Neural crest cell (in vitro differentiated cells): ENCODE data around the gene LSAMP. TPM values are rescaled to one million over a fixed set of nuclear protein-coding genes. Genes with fewer than 3 reads are reported as not detected.

Source experiments
- DNase-seq: peaks from one replicate; pipeline ENCODE4 v3.0.0; 2021; ENCODE audit warnings: low read depth, mixed read lengths, low spot score
- H3K27ac Mint-ChIP-seq: one replicate; pipeline ENCODE4 v1.8.0; 2021; ENCODE audit warnings: mild to moderate bottlenecking, mixed read lengths; ENCODE audit not compliant: unreplicated experiment
- H3K27me3 Mint-ChIP-seq: 2 replicates; pipeline ENCODE4 v1.8.0; 2021; ENCODE audit warnings: low read depth, mild to moderate bottlenecking, mixed read lengths
- H3K36me3 Mint-ChIP-seq: 2 replicates; pipeline ENCODE4 v1.8.0; 2021; ENCODE audit warnings: low read depth, mild to moderate bottlenecking, mixed read lengths
- H3K4me1 Mint-ChIP-seq: 2 replicates; pipeline ENCODE4 v1.8.0; 2021; ENCODE audit warnings: mixed read lengths
- H3K4me3 Mint-ChIP-seq: one replicate; pipeline ENCODE4 v1.8.0; 2021; ENCODE audit warnings: mild to moderate bottlenecking, mixed read lengths
- H3K9me3 Mint-ChIP-seq: 2 replicates; pipeline ENCODE4 v1.8.0; 2021; ENCODE audit warnings: mixed read lengths
- CTCF ChIP-seq: fragments of 200-600 bp; sonication (generic); conservative IDR thresholded peaks from 2 replicates; pipeline ENCODE4 v1.5.0; 2021; ENCODE audit warnings: antibody characterized with exemption, mild to moderate bottlenecking
- total RNA-seq: library from RNA; stranded (reverse); gene quantifications from 2 replicates; pipeline ENCODE4 v1.2.1, GENCODE V29; 2021

LSAMP gene
- total RNA-seq, 1 donor from 2014 or later, result 36.7 TPM

GRCh38 chr3:116150655-116151167 is 294.6 kb downstream of the LSAMP start:
- no peak for TF ChIP-seq CTCF
- no peak overlapping the region for H3K27ac Mint-ChIP-seq
- peaks cover 22% of the 10 kb centered on the region for H3K4me1 Mint-ChIP-seq
- peaks cover 7% of the 10 kb centered on the region for H3K9me3 Mint-ChIP-seq
- no peaks in the 10 kb centered on the region for H3K27me3 Mint-ChIP-seq
- no peak overlapping the region for H3K4me3 Mint-ChIP-seq
- no peak for DNase-seq
- H3K36me3 Mint-ChIP-seq, result peaks cover 7% of the 10 kb centered on the region

- Mint-ChIP-seq H3K36me3 (peaks cover 9% of the 10 kb centered on the region), H3K9me3 (peaks cover 10% of the 10 kb centered on the region), H3K27ac (peak overlapping the region; percentile 75), H3K27me3 (no peaks in the 10 kb centered on the region), H3K4me3 (peak overlapping the region; percentile 4), H3K4me1 (peaks cover 22% of the 10 kb centered on the region)
- DNase-seq, result no peak
- no peak for TF ChIP-seq CTCF
Measured at GRCh38 chr3:116148881-116149851, 296.1 kb downstream of the LSAMP start.

- no peak overlapping the region for H3K4me3 Mint-ChIP-seq
- no peaks in the 10 kb centered on the region for H3K27me3 Mint-ChIP-seq
- H3K9me3 Mint-ChIP-seq, result peaks cover 10% of the 10 kb centered on the region
- H3K27ac Mint-ChIP-seq, result no peak overlapping the region
- DNase-seq, result no peak
- peaks cover 9% of the 10 kb centered on the region for H3K36me3 Mint-ChIP-seq
- peaks cover 32% of the 10 kb centered on the region for H3K4me1 Mint-ChIP-seq
- no peak for TF ChIP-seq CTCF
Measured at GRCh38 chr3:116145613-116146012, 299.7 kb downstream of the LSAMP start.

GRCh38 chr3:116141724-116142123 is 303.6 kb downstream of the LSAMP start:
- Mint-ChIP-seq H3K9me3 (peaks cover 10% of the 10 kb centered on the region), H3K4me1 (peaks cover 29% of the 10 kb centered on the region)

More at GRCh38 chr3:116141724-116142123, 303.6 kb downstream of the LSAMP start:
- Mint-ChIP-seq H3K4me3 (no peak overlapping the region), H3K27me3 (no peaks in the 10 kb centered on the region), H3K36me3 (peaks cover 9% of the 10 kb centered on the region), H3K27ac (peak overlapping the region; percentile 51)
- TF ChIP-seq CTCF, result no peak
- DNase-seq, result no peak
